Natural killer cell treated with Interleukin-12 subunit alpha and Interleukin-12 subunit beta and Interleukin-15 and Interleukin-18, amount 100 ng/mL, for 72 hours (primary cell): Measurements from ENCODE around the gene ZKSCAN3. TPM values are rescaled to one million over a fixed set of nuclear protein-coding genes. Genes with fewer than 3 reads are reported as not detected.
"Not testable (repeated sequence)": the region's sequence is repeated elsewhere in the genome, so short reads cannot be mapped to it uniquely, and the experiment has no call there.

Source experiments
- ATAC-seq, 2 donors: fragments of 150-1000 bp; cut with Tn5 transposase in 1 of 2; sonication (Bioruptor Pico), chemical (Tn5 transposase) in 1 of 2; 2 replicates each; pipeline ENCODE4 v1.10.0; 2021
- DNase-seq: peaks from one replicate; pipeline ENCODE4 v3.0.0; 2022; ENCODE audit warnings: low spot score
- H3K27ac Mint-ChIP-seq, 2 donors: 1 replicate in 1 of 2; 2 replicates in 1 of 2; pipeline ENCODE4 v1.8.0; 2022; ENCODE audit warnings: mixed read lengths in 2 of 2, mild to moderate bottlenecking in 1 of 2, moderate library complexity in 1 of 2
- H3K27me3 Mint-ChIP-seq, 2 donors: 1 replicate in 1 of 2; 2 replicates in 1 of 2; pipeline ENCODE4 v1.8.0; 2022; ENCODE audit warnings: mixed read lengths in 2 of 2
- H3K36me3 Mint-ChIP-seq: one replicate; pipeline ENCODE4 v1.8.0; 2022; ENCODE audit warnings: mixed read lengths
- H3K4me1 Mint-ChIP-seq, 2 donors: 1 replicate in 1 of 2; 2 replicates in 1 of 2; pipeline ENCODE4 v1.8.0; 2022; ENCODE audit warnings: low read depth in 2 of 2, mixed read lengths in 2 of 2, mild to moderate bottlenecking in 1 of 2
- H3K4me3 Mint-ChIP-seq: one replicate; pipeline ENCODE4 v1.8.0; 2022; ENCODE audit warnings: mixed read lengths
- H3K9me3 Mint-ChIP-seq: 2 replicates; pipeline ENCODE4 v1.8.0; 2022; ENCODE audit warnings: mixed read lengths
- total RNA-seq, 2 donors: library from RNA; stranded (reverse); gene quantifications; one replicate each; pipeline ENCODE4 v1.2.3, GENCODE V29; 2022

The ZKSCAN3 gene
- total RNA-seq, 2 donors from 2014 or later, result 3.1 to 4.6 TPM

GRCh38 chr6:28402197-28402596 lies 52.5 kb downstream of the ZKSCAN3 start:
- H3K27me3 Mint-ChIP-seq, result peaks cover 38 to 46% of the 10 kb centered on the region in 2 donors
- no peak overlapping the region for H3K27ac Mint-ChIP-seq
- H3K36me3 Mint-ChIP-seq, result peaks cover 7% of the 10 kb centered on the region
- no peak for ATAC-seq
- DNase-seq, result no peak
- no peak overlapping the region for H3K4me3 Mint-ChIP-seq
- H3K4me1 Mint-ChIP-seq, result peaks cover 16 to 20% of the 10 kb centered on the region in 2 donors
- no peaks in the 10 kb centered on the region for H3K9me3 Mint-ChIP-seq

- not testable (repeated sequence) for H3K4me3 Mint-ChIP-seq, ATAC-seq, DNase-seq, H3K9me3 Mint-ChIP-seq, H3K36me3 Mint-ChIP-seq, H3K27ac Mint-ChIP-seq
- Mint-ChIP-seq H3K4me1 (peaks cover 8 to 14% of the 10 kb centered on the region in 2 donors), H3K27me3 (peaks cover 47 to 50% of the 10 kb centered on the region in 2 donors)
Observed at GRCh38 chr6:28403923-28404322, 54.2 kb downstream of the ZKSCAN3 start.

- H3K27ac Mint-ChIP-seq, result no peak overlapping the region
- H3K4me1 Mint-ChIP-seq, result peaks cover 0 to 8% of the 10 kb centered on the region in 2 donors
- H3K4me3 Mint-ChIP-seq, result no peak overlapping the region
- peaks cover 52 to 66% of the 10 kb centered on the region in 2 donors for H3K27me3 Mint-ChIP-seq
- H3K36me3 Mint-ChIP-seq, result no peaks in the 10 kb centered on the region
- H3K9me3 Mint-ChIP-seq, result no peaks in the 10 kb centered on the region
- ATAC-seq (no peak), DNase-seq (no peak)
Observed at GRCh38 chr6:28407401-28407800, 57.7 kb downstream of the ZKSCAN3 start.

- Mint-ChIP-seq H3K9me3 (no peaks in the 10 kb centered on the region), H3K4me1 (peaks cover 0 to 8% of the 10 kb centered on the region in 2 donors)
Observed at GRCh38 chr6:28408076-28408802, 58.5 kb downstream of the ZKSCAN3 start.

GRCh38 chr6:28410767-28411166 lies 61.0 kb downstream of the ZKSCAN3 start:
- no peak overlapping the region for H3K27ac Mint-ChIP-seq
- H3K27me3 Mint-ChIP-seq, result peaks cover 42 to 53% of the 10 kb centered on the region in 2 donors
- H3K4me1 Mint-ChIP-seq, result peaks cover 0 to 8% of the 10 kb centered on the region in 2 donors
- DNase-seq, result no peak
- no peak for ATAC-seq
- H3K9me3 Mint-ChIP-seq, result no peaks in the 10 kb centered on the region
- H3K36me3 Mint-ChIP-seq, result no peaks in the 10 kb centered on the region
- no peak overlapping the region for H3K4me3 Mint-ChIP-seq

More at GRCh38 chr6:28408076-28408802, 58.5 kb downstream of the ZKSCAN3 start:
- Mint-ChIP-seq H3K36me3 (no peaks in the 10 kb centered on the region), H3K27me3 (peaks cover 49 to 60% of the 10 kb centered on the region in 2 donors), H3K27ac (no peak overlapping the region), H3K4me3 (no peak overlapping the region)
- DNase-seq, result no peak
- ATAC-seq, result peak; percentile 63 to 66

GRCh38 chr6:28413681-28414080 lies 63.9 kb downstream of the ZKSCAN3 start:
- H3K27me3 Mint-ChIP-seq, result peaks cover 28 to 36% of the 10 kb centered on the region in 2 donors
- H3K36me3 Mint-ChIP-seq, result no peaks in the 10 kb centered on the region
- no peak for DNase-seq
- ATAC-seq, result no peak
- H3K4me3 Mint-ChIP-seq, result no peak overlapping the region
- H3K27ac Mint-ChIP-seq, result no peak overlapping the region
- H3K4me1 Mint-ChIP-seq, result peaks cover 0 to 3% of the 10 kb centered on the region in 2 donors
- H3K9me3 Mint-ChIP-seq, result no peaks in the 10 kb centered on the region

Other genes with a start within 250 kb of the ZKSCAN3 start
- 1 to 10 TPM; 5.8 to 6.0 TPM for gene ZSCAN16, start 225.3 kb upstream of the ZKSCAN3 start, total RNA-seq
- gene ZKSCAN8, start 208.1 kb upstream of the ZKSCAN3 start, total RNA-seq, result 10 to 100 TPM; 18.2 to 20.0 TPM
- gene ZSCAN9, start 124.7 kb upstream of the ZKSCAN3 start, total RNA-seq, result 10 to 100 TPM; 12.6 to 13.1 TPM
- gene ZKSCAN4, start 97.7 kb upstream of the ZKSCAN3 start, total RNA-seq, result 1 to 10 TPM; 3.3 to 4.7 TPM
- under 1 TPM in 1 of 2 donors, not detected in 1; 0.45 TPM for gene NKAPL, start 90.7 kb upstream of the ZKSCAN3 start, total RNA-seq
- gene ZSCAN26, start 82.8 kb upstream of the ZKSCAN3 start, total RNA-seq, result 1 to 10 TPM; 6.7 to 8.3 TPM
- gene PGBD1, start 68.4 kb upstream of the ZKSCAN3 start, total RNA-seq, result 1 to 10 TPM; 1.6 to 2.6 TPM
- 1 to 10 TPM in 1 of 2 donors, under 1 TPM in 1; 0.40 to 2.0 TPM for gene ZSCAN31, start 13.8 kb upstream of the ZKSCAN3 start, total RNA-seq
- 1 to 10 TPM; 6.9 to 9.9 TPM for gene ZSCAN12, start 49.8 kb downstream of the ZKSCAN3 start, total RNA-seq
- 1 to 10 TPM in 1 of 2 donors, under 1 TPM in 1; 0.40 to 1.5 TPM for gene ZSCAN23, start 93.5 kb downstream of the ZKSCAN3 start, total RNA-seq
- gene GPX6, start 165.8 kb downstream of the ZKSCAN3 start, total RNA-seq, result not detected
- gene GPX5, start 175.9 kb downstream of the ZKSCAN3 start, total RNA-seq, result not detected